HG03439 (cell line): Measurements from ENCODE around the gene CNPY2.
"Not testable (repeated sequence)": the region's sequence is repeated elsewhere in the genome, so short reads cannot be mapped to it uniquely, and the experiment has no call there.

Experiments
- ATAC-seq: cut with Tn5 transposase; IDR thresholded peaks from one replicate; pipeline ENCODE4 v1.9.1; 2021; ENCODE audit warnings: mild to moderate bottlenecking, moderate library complexity; ENCODE audit not compliant: unreplicated experiment

CNPY2 gene

DNA sequence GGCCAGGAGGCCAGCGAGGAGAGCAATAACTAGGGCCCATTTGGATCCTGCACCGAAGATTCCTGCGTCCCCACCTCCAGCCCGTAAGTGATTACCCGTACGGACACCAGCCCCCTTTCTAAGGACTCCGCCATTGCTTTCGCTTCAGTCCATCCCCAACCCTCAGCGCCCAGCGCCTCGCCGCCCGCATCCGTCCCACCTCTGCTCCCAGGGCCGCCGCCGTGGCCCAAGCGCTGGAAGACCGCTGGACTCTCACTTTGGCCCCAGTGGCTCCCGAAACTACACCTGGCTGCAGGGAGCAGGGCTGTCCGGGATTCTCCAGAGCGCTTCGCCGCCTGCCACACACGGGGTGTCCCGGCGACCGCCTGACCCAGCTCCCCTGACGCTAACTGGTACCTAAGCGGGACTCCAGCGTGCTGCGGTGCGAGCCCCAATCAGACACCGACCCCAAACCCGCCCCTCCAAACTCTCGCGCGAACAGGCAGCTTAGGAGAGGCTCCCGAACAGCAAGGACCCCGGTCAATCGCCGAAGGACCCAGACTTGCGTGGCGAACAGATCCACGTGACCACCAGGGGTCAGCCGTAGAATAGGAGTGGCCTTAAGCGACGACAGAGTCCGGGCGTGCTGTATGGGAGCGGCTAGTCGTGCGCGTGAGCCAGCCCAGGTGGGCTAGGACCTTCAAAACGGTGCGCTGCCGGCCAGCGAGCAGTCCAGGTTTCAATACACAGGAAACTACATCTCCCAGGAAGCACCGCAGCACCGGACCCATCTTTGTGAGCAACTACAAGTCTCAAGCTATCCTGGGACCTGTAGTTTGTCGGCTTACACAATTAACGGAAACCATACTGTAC is at the start of gene CNPY2:
Gene CNPY2 (minus strand): TSS at position 367 of the 852 bp plus-strand sequence. CDS start 771 bp downstream, outside the sequence.
- peak; percentile 86 for ATAC-seq

DNA sequence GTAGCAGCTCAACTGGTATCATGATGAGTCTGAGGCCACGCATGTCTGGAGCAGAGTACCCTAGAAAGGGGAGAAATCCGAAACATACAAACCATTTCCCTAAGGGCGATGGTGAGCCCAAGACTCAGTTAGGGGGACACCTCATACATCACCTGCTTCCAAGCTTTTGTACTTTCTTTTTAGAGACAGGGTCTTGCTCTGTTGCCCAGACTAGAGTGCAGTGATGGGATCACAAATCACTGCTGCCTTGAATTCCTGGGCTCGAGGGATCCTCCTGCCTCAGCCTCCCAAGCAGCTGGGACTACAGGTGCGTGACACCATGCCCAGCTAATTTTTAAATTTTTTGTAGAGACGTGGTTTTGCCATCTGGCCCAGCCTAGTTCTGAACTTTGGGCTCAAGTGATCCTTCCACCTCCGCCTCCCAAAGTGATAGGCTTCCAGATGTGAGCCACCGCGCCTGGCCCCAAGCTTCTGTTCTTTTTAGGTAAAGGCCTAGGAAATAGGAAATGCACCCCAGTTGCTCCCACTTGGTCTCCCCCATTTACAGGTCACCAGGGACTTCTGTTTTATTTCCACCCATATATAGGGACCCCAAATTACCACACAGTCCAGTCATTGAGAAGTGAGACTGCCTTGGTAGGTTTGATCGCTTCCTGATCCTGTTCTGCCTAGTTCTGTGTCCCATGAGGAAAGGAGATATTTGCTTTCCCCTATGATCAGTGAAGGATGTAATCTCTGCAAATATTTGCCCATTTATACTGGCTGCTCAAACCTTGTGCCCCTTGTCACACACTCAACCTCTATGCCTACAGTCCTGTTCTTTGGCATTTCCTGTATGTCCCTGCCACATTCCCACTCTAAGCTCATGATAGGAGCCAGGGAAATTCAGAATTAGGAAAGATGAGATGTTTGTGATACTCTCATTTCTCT is 46.6 kb upstream of the CNPY2 start, which contains the start of gene APOF:
Gene APOF (minus strand): TSS at position 728 of the 930 bp plus-strand sequence. CDS start 112 bp downstream, at position 616.
- no peak for ATAC-seq

DNA sequence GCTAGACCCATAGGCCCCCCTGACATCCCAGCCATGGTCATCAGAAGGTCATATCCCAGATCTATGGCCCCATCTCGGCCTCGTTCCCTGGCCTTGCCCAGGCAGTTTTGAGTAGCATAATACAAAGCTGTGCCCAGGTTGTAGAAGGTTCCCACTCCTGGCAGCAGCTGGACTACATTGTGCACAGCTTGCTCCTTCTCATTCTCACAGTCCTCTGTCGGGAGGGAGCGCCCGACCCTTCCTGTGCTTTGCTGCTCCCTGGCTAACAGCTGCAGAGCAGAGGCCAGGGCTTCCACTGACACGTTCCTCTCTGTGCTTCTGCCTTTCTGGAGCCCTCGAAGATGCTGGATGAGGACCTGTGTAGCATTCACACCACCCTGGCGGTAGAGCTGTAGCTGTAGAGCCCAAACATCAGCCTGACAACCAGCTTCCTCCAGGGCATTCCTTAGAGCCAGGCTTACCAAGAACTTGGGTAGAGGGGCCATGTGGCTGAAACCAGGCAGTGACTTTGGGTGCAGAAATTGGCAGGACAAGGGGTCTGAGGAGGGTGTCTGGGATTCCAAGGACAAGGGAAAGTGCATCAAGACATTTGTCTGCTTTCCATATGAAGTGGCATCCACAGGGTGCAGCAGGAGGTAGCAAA is 45.8 kb upstream of the CNPY2 start:
- no peak for ATAC-seq

DNA sequence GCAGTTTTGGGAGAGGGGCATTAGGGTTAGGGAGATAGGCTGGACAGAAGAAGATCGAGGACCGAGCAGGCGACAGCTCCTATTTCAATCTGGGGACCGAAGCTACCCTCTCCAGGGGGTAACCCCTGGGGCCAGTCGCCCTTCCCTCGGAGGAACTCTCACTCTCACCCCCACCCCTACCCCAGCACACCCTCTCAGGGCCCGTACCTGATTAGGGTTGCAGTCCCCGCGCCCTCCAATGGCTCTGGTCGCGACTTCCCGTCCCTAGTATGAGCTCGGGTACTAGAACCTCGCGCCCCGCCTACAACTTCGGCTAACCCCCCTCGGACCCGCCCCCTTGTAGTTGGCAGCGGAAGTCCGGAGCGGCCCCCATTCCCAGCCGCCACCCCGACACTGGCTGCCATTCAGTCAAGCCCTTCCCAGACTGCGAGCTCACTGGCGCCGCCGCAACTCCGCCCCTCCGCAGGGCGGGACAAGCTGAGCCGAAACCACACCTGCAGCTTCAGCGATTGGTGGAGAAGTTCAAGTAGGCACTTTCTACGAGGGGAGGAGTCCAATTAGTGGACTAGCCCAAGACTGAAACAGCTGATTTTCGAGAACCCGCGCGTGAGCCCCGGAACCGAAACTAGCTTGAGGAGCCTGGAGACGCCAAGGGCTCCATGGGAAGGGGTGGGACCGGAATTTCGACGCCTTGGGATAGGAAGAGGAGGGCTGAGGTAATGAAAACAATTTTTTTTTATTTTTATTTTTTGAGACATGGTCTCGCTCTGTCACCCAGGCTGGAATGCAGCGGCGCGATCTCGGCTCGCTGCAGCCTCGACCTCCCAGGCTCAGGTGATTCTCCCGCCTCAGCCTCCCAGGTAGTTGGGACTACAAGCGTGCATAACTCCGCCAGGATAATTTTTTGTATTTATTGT is 44.3 kb upstream of the CNPY2 start, which contains the start of gene STAT2:
Gene STAT2 (minus strand): TSS at position 257 of the 917 bp plus-strand sequence. CDS start 3,536 bp downstream, outside the sequence.
- peak; percentile 96 for ATAC-seq

- ATAC-seq, result no peak
Observed at GRCh38 chr12:56358836-56359532, 43.2 kb upstream of the CNPY2 start.

GRCh38 chr12:56351325-56351724 is 35.5 kb upstream of the CNPY2 start:
- ATAC-seq, result no peak

GRCh38 chr12:56350662-56351061 is 34.9 kb upstream of the CNPY2 start:
- no peak for ATAC-seq

- ATAC-seq, result no peak
Observed at GRCh38 chr12:56348776-56349175, 33.0 kb upstream of the CNPY2 start.

- ATAC-seq, result not testable (repeated sequence)
Observed at GRCh38 chr12:56347255-56347654, 31.5 kb upstream of the CNPY2 start.

GRCh38 chr12:56346675-56347074 is 30.9 kb upstream of the CNPY2 start:
- no peak for ATAC-seq

- not testable (repeated sequence) for ATAC-seq
Observed at GRCh38 chr12:56342290-56342689, 26.5 kb upstream of the CNPY2 start.

GRCh38 chr12:56341616-56342015 is 25.8 kb upstream of the CNPY2 start:
- ATAC-seq, result no peak

DNA sequence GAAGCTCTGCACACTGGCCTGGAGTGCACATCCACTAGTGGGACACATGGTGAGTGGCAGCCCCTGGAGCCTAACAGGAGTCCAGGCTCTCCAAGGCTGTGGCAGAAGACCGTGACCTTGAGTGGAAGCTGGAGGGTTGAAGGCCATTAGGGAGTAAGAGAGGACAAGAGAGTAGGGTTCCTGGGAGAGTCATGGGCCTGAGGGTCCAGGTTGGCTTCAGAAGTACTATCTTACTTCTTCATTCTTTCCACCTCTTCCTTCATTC is 23.3 kb upstream of the CNPY2 start:
- ATAC-seq, result no peak

DNA sequence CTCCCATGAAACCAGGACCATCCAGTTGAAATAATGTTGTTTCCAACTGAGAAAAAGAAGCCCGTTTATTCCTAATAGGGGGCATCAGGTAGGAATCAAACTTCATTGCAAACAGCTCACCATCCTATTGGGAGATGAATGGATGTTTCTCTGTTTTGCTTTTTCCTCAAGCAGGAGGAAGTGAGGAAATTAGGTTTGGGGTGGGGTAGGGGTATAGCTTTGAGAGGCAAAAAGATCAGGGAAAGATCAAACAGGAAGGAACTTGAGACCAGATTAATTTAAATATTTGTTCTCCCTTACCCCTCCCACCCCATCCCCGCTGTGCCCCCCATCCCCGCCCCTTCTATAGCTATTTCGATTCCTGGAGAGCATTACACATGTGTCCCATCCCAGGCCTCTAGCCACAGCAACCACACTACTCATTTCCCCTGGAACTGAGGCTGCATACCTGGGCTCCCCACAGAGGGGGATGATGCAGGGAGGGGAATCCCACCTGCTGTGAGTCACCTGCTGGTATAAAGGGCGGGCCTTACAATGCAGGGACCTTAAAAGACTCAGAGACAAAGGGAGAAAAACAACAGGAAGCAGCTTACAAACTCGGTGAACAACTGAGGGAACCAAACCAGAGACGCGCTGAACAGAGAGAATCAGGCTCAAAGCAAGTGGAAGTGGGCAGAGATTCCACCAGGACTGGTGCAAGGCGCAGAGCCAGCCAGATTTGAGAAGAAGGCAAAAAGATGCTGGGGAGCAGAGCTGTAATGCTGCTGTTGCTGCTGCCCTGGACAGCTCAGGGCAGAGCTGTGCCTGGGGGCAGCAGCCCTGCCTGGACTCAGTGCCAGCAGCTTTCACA is 22.7 kb upstream of the CNPY2 start, which contains the start of gene IL23A:
Gene IL23A (plus strand): TSS at position 577 of the 850 bp plus-strand sequence. CDS start 161 bp downstream, at position 738.
- ATAC-seq, result no peak

GRCh38 chr12:56337753-56338251 is 22.0 kb upstream of the CNPY2 start:
- no peak for ATAC-seq

DNA sequence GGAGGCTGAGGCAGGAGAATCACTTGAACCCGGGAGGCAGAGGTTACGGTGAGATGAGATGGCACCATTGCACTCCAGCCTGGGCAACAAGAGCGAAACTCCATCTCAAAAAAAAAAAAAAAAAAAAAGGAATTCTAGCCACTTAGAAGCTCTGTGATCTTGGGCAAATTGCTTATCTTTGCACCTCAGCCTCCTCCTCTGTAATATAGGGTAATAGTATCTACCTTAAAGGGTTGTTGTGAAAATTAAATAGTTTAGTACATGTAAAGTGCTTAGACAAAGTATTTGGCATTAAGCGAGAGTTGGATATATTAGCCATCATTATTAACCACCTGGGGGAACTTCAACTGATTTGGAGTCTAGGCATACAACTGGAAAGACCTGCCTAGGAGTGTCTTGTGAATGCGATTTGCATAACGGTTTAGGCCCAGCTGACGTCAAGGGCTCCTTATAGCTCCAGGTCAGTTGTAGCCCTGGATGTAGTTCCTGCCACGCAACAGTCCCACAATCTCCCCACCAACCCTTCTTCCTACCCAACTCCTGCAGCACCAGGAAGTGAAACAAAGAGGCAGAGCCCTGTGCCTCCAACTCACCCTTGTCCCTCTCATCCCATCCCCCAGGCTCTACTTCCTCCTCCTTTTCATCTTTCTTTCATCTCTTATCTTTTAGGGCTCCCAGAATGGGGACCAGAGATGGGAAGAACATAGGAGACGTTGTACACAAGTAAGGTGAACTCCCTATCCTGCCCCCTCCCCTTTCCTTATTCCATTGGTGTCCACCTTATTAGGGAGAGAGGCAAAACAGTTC is 20.8 kb upstream of the CNPY2 start:
- ATAC-seq, result no peak

GRCh38 chr12:56335527-56335926 is 19.7 kb upstream of the CNPY2 start:
- ATAC-seq, result not testable (repeated sequence)

- ATAC-seq, result no peak
Observed at GRCh38 chr12:56334490-56334793, 18.7 kb upstream of the CNPY2 start.
